CD14-positive monocyte (primary cell): ENCODE data around the gene L3MBTL4. TPM values are rescaled to one million over a fixed set of nuclear protein-coding genes. Genes with fewer than 3 reads are reported as not detected.

Experiments used
- DNase-seq, 3 donors: peaks; one replicate each; pipeline ENCODE4 v3.0.0-alpha.2; 2011 to 2022
- H2AFZ ChIP-seq: 2 replicates; pipeline ENCODE4 v1.6.0; 2012; ENCODE audit warnings: mild to moderate bottlenecking, low read depth, low read length, inconsistent platforms; ENCODE audit not compliant: insufficient read depth, poor library complexity, severe bottlenecking
- H3K27ac ChIP-seq, 2 donors: 1 replicate in 1 of 2; 2 replicates in 1 of 2; pipeline ENCODE4 v1.5.1; 2012 to 2013; ENCODE audit warnings: low read length in 2 of 2, control low read depth in 1 of 2, inconsistent platforms in 1 of 2, low read depth in 1 of 2, mild to moderate bottlenecking in 1 of 2
- H3K27me3 ChIP-seq, 2 donors: one replicate each; pipeline versions ENCODE4 v1.6.0 to v1.6.1; 2011 to 2013; ENCODE audit warnings: low read length in 2 of 2; ENCODE audit not compliant: control insufficient read depth in 2 of 2, insufficient read depth in 2 of 2
- H3K36me3 ChIP-seq, 2 donors: replicated peaks in 1 of 2; 1 replicate in 1 of 2; 2 replicates in 1 of 2; pipeline versions ENCODE4 v1.5.1 to v1.6.1; 2012 to 2013; ENCODE audit warnings: low read length in 2 of 2, control low read depth in 1 of 2, inconsistent platforms in 1 of 2, mild to moderate bottlenecking in 1 of 2; ENCODE audit not compliant: insufficient read depth in 2 of 2, control insufficient read depth in 1 of 2
- H3K4me1 ChIP-seq, 2 donors: 1 replicate in 1 of 2; 2 replicates in 1 of 2; pipeline versions ENCODE4 v1.5.1 to v1.6.1; 2012 to 2013; ENCODE audit warnings: low read length in 2 of 2, control low read depth in 1 of 2, inconsistent platforms in 1 of 2, mild to moderate bottlenecking in 1 of 2, moderate library complexity in 1 of 2; ENCODE audit not compliant: insufficient read depth in 2 of 2, control insufficient read depth in 1 of 2
- H3K4me2 ChIP-seq: replicated peaks from 2 replicates; pipeline ENCODE3; 2012; ENCODE audit warnings: low read length, moderate library complexity, mild to moderate bottlenecking; ENCODE audit not compliant: poor library complexity, severe bottlenecking; ENCODE audit errors: extremely low read depth
- H3K4me3 ChIP-seq, 3 experiments: fragments of 200-600 bp in 1 of 3; sonication (generic) in 1 of 3; replicated peaks in 1 of 3; 1 replicate in 2 of 3; 2 replicates in 1 of 3; pipeline ENCODE4 v1.5.1; 2011 to 2013; ENCODE audit warnings: low read length in 3 of 3, mild to moderate bottlenecking in 3 of 3, control low read depth in 2 of 3, low read depth in 2 of 3, inconsistent platforms in 1 of 3, moderate library complexity in 1 of 3
- H3K79me2 ChIP-seq: 2 replicates; pipeline ENCODE4 v1.6.0; 2012; ENCODE audit warnings: mild to moderate bottlenecking, control low read depth, inconsistent platforms, low read length, moderate library complexity; ENCODE audit not compliant: insufficient read depth
- H3K9ac ChIP-seq: 2 replicates; pipeline ENCODE4 v1.6.0; 2017; ENCODE audit warnings: low read length, mild to moderate bottlenecking; ENCODE audit not compliant: insufficient read depth, poor library complexity, severe bottlenecking
- H3K9me3 ChIP-seq, 2 donors: replicated peaks in 1 of 2; 1 replicate in 1 of 2; 2 replicates in 1 of 2; pipeline versions ENCODE4 v1.5.1 to v1.6.1; 2012 to 2013; ENCODE audit warnings: low read length in 2 of 2, control low read depth in 1 of 2; ENCODE audit not compliant: control insufficient read depth in 1 of 2, insufficient read depth in 1 of 2
- H4K20me1 ChIP-seq: 2 replicates; pipeline ENCODE4 v1.6.0; 2012; ENCODE audit warnings: mild to moderate bottlenecking, low read length, control low read depth, moderate library complexity; ENCODE audit not compliant: insufficient read depth
- H3K27ac Mint-ChIP-seq, 7 donors: one replicate each; pipeline ENCODE4 v1.8.0; 2020; ENCODE audit warnings: mild to moderate bottlenecking in 7 of 7, mixed read lengths in 7 of 7, moderate library complexity in 6 of 7, inconsistent platforms in 2 of 7
- H3K27me3 Mint-ChIP-seq, 3 donors: one replicate each; pipeline ENCODE4 v1.8.0; 2021 to 2022; ENCODE audit warnings: low read depth in 3 of 3, mild to moderate bottlenecking in 3 of 3, mixed read lengths in 3 of 3, moderate library complexity in 3 of 3, inconsistent platforms in 1 of 3
- H3K36me3 Mint-ChIP-seq, 2 donors: one replicate each; pipeline ENCODE4 v1.8.0; 2020; ENCODE audit warnings: mixed read lengths in 2 of 2, inconsistent platforms in 1 of 2, mild to moderate bottlenecking in 1 of 2
- H3K4me1 Mint-ChIP-seq: one replicate; pipeline ENCODE4 v1.8.0; 2020; ENCODE audit warnings: mild to moderate bottlenecking, mixed read lengths
- H3K4me3 Mint-ChIP-seq, 2 donors: one replicate each; pipeline ENCODE4 v1.8.0; 2020; ENCODE audit warnings: mild to moderate bottlenecking in 2 of 2, mixed read lengths in 2 of 2, moderate library complexity in 1 of 2
- H3K9me3 Mint-ChIP-seq, 7 donors: one replicate each; pipeline ENCODE4 v1.8.0; 2020 to 2022; ENCODE audit warnings: mixed read lengths in 7 of 7, mild to moderate bottlenecking in 6 of 7, moderate library complexity in 6 of 7, inconsistent platforms in 2 of 7
- CTCF ChIP-seq: fragments of 200-600 bp; IDR thresholded peaks from one replicate; pipeline ENCODE4 v1.8.0; 2022; ENCODE audit warnings: antibody characterized with exemption, mild to moderate bottlenecking
- WGBS: methylation state at CpG from one replicate; pipeline ENCODE4 v1.1.5; 2013; ENCODE audit warnings: missing lambda C conversion rate; ENCODE audit not compliant: insufficient coverage; 5-methylcytosine and 5-hydroxymethylcytosine counted together
- intact Hi-C, 2 donors: fragments of 100-400 bp; cut with micrococcal nuclease; formaldehyde crosslinking; loops; one replicate each; pipeline versions ENCODE4 v1.15.0 to v1.15.1; 2023
- polyA plus RNA-seq, 3 donors: library from polyadenylated mRNA; depleted of rRNA in 1 of 3; unstranded in 2 of 3; stranded (reverse) in 1 of 3; fragments of 300-500 nt in 2 of 3; fragments of >200 nt in 1 of 3; fragmentation: Illumina TruSeq in 2 of 3; gene quantifications; 1 replicate in 2 of 3; 2 replicates in 1 of 3; pipeline ENCODE4 v1.2.3, GENCODE V29; 2012 to 2021

L3MBTL4 gene
- polyA plus RNA-seq, 3 donors = 0.55 to 1.2 (median 0.72) TPM

- no peak overlapping the region for H3K27ac Mint-ChIP-seq
- peaks cover 0 to 2% (median 0%) of the 10 kb centered on the region in 7 donors for H3K9me3 Mint-ChIP-seq
- H3K4me1 ChIP-seq = peaks cover 13 to 14% of the 10 kb centered on the region in 2 donors
- H3K36me3 Mint-ChIP-seq = no peaks in the 10 kb centered on the region
- no peaks in the 10 kb centered on the region for H3K27me3 ChIP-seq
- H3K36me3 ChIP-seq = no peaks in the 10 kb centered on the region
- no peak overlapping the region for H3K4me3 ChIP-seq
- no peak overlapping the region for H3K4me3 Mint-ChIP-seq
- no peaks in the 10 kb centered on the region for H4K20me1 ChIP-seq
- no peak overlapping the region for H2AFZ ChIP-seq
- peaks cover 0 to 1% (median 0%) of the 10 kb centered on the region in 3 donors for H3K27me3 Mint-ChIP-seq
- H3K9ac ChIP-seq = no peak overlapping the region
- no peak for DNase-seq
- no peak overlapping the region for H3K27ac ChIP-seq
- 93% methylated on average over 8 of the region's 9 CpGs for WGBS
- H3K9me3 ChIP-seq = no peaks in the 10 kb centered on the region
- intact Hi-C loops = no loop called here
- no peak overlapping the region for H3K4me2 ChIP-seq
- H3K4me1 Mint-ChIP-seq = peaks cover 18% of the 10 kb centered on the region
- no peak for TF ChIP-seq CTCF
- H3K79me2 ChIP-seq = no peaks in the 10 kb centered on the region
These were observed 434.7 kb downstream of the L3MBTL4 start for GRCh38 chr18:5979971-5980457.

DNA sequence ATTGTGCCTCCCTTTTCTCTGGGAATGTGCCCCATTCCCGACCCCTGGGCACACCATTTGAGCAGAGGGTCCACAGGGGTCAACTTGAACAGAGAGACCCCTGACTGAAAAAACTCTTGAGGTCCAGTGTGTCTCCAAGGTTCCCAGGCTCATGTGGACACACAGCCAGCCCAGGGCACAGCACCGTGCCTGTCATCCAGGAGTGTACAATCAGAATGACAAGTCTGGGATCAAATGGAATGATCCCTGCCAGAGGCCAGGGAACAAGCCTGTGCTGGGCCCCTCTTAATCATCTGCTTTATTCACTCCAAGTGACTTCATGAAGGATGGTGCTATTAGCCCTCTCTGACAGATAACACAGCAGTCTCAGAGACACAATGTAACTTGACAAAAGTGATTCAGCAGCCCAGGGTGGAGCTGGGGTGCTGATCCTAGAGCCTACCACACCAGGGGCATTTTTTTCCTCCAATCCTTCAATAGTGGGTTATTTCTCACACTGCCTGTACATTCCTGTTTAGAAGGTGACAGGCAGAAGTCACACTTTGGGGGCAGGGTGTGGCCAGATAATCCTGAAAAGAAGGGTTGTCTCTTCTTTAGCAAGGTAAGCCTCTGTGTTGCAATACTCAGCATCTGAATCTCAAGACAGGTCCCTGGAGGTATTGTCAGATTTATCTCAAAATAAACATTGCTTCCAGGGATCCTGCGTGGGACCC, 435.4 kb downstream of the L3MBTL4 start:
- no peaks in the 10 kb centered on the region for H3K36me3 ChIP-seq
- Mint-ChIP-seq H3K9me3 (peaks cover 0 to 2% (median 0%) of the 10 kb centered on the region in 7 donors), H3K36me3 (no peaks in the 10 kb centered on the region), H3K4me3 (no peak overlapping the region), H3K27ac (no peak overlapping the region), H3K4me1 (peaks cover 25% of the 10 kb centered on the region), H3K27me3 (peaks cover 0 to 1% (median 0%) of the 10 kb centered on the region in 3 donors)
- H3K4me3 ChIP-seq = no peak overlapping the region
- TF ChIP-seq CTCF = no peak
- no peak for DNase-seq
- peaks cover 20 to 21% of the 10 kb centered on the region in 2 donors for H3K4me1 ChIP-seq
- H3K27me3 ChIP-seq = no peaks in the 10 kb centered on the region
- no peaks in the 10 kb centered on the region for H3K9me3 ChIP-seq
- H3K79me2 ChIP-seq = no peaks in the 10 kb centered on the region
- H3K9ac ChIP-seq = no peak overlapping the region
- H2AFZ ChIP-seq = no peak overlapping the region
- H3K27ac ChIP-seq = no peak overlapping the region
- H4K20me1 ChIP-seq = no peaks in the 10 kb centered on the region
- 93% methylated on average over 3 of the region's 3 CpGs for WGBS
- intact Hi-C loops = no loop called here
- H3K4me2 ChIP-seq = no peak overlapping the region
